Calu3 (cell line): ENCODE data around the gene TPPP. TPM values are rescaled to one million over a fixed set of nuclear protein-coding genes. Genes with fewer than 3 reads are reported as not detected.

ENCODE experiments used
- BruUV-seq: library from RNA; stranded (reverse); fragments of 400-500 nt; replicated peaks from 2 replicates; lab custom pipeline; 2021; lab: Mats Ljungman, UMichigan
- CTCF ChIA-PET: fragments of 300-600 bp; sonication (Branson Sonifier 250); formaldehyde crosslinking; loops from one replicate; lab custom pipeline; 2022; ENCODE audit warnings: antibody characterized with exemption; lab: Charles Lee
- DNase-seq: peaks from one replicate; pipeline ENCODE4 v3.0.0; 2022
- H3K27ac Mint-ChIP-seq: one replicate; pipeline ENCODE4 v1.8.0; 2022; ENCODE audit warnings: mixed read lengths; ENCODE audit not compliant: unreplicated experiment
- H3K27me3 Mint-ChIP-seq: one replicate; pipeline ENCODE4 v1.8.0; 2022; ENCODE audit warnings: mixed read lengths; ENCODE audit not compliant: unreplicated experiment
- H3K36me3 Mint-ChIP-seq: one replicate; pipeline ENCODE4 v1.8.0; 2022; ENCODE audit warnings: mild to moderate bottlenecking, moderate library complexity, mixed read lengths; ENCODE audit not compliant: insufficient read depth, unreplicated experiment
- H3K4me1 Mint-ChIP-seq: one replicate; pipeline ENCODE4 v1.8.0; 2022; ENCODE audit warnings: mild to moderate bottlenecking, low read depth, mixed read lengths; ENCODE audit not compliant: unreplicated experiment
- H3K4me3 Mint-ChIP-seq: one replicate; pipeline ENCODE4 v1.8.0; 2022; ENCODE audit warnings: mild to moderate bottlenecking, low read depth, moderate library complexity, mixed read lengths; ENCODE audit not compliant: unreplicated experiment
- H3K9me3 Mint-ChIP-seq: one replicate; pipeline ENCODE4 v1.8.0; 2022; ENCODE audit warnings: low read depth, mixed read lengths; ENCODE audit not compliant: unreplicated experiment
- intact Hi-C: fragments of 100-400 bp; cut with micrococcal nuclease; formaldehyde crosslinking; loops from one replicate; pipeline ENCODE4 v1.10.0; 2022; ENCODE audit not compliant: unreplicated experiment
- total RNA-seq: library from RNA; stranded (reverse); gene quantifications from 2 replicates; pipeline ENCODE4 v1.2.3, GENCODE V29; 2022
- TF ChIP-seq, protein P1 (sequence below): fragments of 200-600 bp; IDR thresholded peaks from one replicate; pipeline ENCODE4 v1.8.0; 2022; ENCODE audit warnings: antibody characterized with exemption; ENCODE audit not compliant: unreplicated experiment

The TPPP gene
- total RNA-seq, 1 experiment from 2014 or later = 0.38 TPM

DNA sequence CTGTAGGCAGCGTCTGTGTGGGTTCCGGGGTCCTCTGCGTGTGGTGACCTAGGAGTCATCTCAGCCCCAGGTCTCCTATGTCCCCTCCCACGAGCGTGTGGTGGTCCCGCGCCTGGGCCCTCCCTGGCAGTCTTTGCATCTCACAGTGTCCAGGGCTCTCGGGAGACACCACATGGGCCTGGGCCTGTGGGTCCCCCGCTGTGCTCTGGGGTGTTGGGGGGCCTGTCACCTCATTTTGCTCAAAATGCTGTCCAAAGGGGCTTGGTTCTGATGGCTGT lies 54.0 kb downstream of the TPPP start:
- no TSS peak for BruUV-seq
- CTCF ChIA-PET = no interaction called here
- TF ChIP-seq, protein P1, sequence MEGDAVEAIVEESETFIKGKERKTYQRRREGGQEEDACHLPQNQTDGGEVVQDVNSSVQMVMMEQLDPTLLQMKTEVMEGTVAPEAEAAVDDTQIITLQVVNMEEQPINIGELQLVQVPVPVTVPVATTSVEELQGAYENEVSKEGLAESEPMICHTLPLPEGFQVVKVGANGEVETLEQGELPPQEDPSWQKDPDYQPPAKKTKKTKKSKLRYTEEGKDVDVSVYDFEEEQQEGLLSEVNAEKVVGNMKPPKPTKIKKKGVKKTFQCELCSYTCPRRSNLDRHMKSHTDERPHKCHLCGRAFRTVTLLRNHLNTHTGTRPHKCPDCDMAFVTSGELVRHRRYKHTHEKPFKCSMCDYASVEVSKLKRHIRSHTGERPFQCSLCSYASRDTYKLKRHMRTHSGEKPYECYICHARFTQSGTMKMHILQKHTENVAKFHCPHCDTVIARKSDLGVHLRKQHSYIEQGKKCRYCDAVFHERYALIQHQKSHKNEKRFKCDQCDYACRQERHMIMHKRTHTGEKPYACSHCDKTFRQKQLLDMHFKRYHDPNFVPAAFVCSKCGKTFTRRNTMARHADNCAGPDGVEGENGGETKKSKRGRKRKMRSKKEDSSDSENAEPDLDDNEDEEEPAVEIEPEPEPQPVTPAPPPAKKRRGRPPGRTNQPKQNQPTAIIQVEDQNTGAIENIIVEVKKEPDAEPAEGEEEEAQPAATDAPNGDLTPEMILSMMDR = no peak
- Mint-ChIP-seq H3K27ac (no peak overlapping the region), H3K36me3 (peaks cover 19% of the 10 kb centered on the region), H3K4me3 (no peak overlapping the region), H3K4me1 (no peaks in the 10 kb centered on the region), H3K9me3 (no peaks in the 10 kb centered on the region), H3K27me3 (no peaks in the 10 kb centered on the region)
- intact Hi-C loops = no loop called here
- DNase-seq = no peak

DNA sequence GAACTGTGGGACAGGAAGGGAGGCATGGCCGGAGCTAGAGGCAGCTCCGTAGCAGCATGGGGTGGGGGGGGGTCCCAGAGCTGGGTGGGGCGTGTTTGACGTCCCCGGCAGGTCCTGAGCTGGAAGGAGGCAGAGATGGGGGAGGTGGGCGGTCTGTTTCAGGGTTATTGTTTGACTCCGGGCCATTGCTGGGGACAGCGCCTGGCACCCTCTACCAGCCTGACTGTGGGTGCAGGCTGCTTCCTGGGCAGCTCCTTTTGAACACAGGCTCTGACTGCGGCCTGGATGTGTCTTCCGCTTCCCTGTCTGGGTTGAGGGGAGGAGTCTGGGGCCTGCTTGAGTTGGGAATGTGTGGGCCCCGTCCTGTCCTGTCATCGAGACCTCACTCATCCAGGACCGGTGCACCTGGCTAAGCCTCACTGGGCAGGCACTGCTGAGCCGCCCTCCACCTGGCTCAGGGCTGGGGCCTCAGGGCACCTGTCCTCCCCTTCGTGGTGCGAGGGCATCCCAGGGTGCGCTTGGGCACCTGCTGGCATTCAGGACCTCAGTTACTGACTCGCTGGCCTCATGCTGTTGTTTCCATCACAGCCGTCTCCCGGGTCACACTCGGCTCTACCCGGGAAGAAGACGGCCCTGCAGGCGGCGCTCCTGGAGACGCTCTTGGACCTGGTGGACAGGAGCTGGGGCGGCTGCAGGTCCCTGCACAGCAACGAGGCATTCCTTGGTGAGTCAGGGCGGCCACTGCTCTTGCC lies 54.5 kb downstream of the TPPP start:
- Mint-ChIP-seq H3K9me3 (no peaks in the 10 kb centered on the region), H3K27me3 (no peaks in the 10 kb centered on the region), H3K36me3 (peaks cover 19% of the 10 kb centered on the region), H3K27ac (no peak overlapping the region), H3K4me3 (no peak overlapping the region), H3K4me1 (no peaks in the 10 kb centered on the region)
- DNase-seq = no peak
- no TSS peak for BruUV-seq
- intact Hi-C loops = no loop called here
- TF ChIP-seq, protein P1 = no peak
- CTCF ChIA-PET = no interaction called here

DNA sequence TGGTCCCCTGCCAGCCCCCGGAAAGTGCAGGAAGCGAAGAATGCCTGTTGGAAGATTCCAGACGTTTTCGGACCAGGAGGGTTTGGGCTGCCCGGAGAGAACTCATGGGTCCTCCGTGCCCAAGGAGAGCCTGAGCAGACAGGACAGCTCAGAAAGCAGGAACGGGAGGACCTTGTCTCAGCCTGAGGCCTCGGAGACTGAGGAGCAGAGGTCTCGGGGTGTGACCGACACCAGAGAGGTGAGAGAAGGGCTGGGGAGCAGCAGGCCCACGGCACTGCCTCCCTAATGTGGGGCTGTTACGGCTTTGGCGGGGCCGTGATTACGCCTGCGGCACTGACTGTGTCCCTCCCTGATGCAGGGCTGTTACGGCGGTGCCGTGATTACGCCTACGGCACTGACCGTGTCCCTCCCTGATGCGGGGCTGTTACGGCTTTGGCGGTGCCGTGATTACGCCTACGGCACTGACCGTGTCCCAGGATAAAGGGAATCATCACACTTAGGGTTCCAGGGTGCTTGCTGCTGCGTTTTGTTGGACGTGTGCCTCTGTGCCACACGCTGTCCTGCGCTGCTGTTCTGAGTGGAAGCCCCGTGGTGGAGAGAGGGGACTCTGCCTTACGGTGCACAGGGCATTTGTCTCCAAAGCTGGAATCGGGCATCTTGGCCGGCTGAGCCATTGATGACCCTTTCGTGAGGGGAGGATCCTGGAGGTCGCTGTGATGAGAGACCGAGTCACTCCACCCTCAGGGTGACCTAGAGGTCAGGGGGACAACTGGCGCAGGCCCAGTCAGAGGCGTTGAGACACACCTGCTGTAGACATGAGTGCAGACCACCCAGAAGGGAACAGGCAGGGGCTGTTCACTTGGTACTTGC lies 55.3 kb downstream of the TPPP start:
- DNase-seq = no peak
- H3K36me3 Mint-ChIP-seq = peaks cover 12% of the 10 kb centered on the region
- no peak overlapping the region for H3K27ac Mint-ChIP-seq
- no peaks in the 10 kb centered on the region for H3K4me1 Mint-ChIP-seq
- H3K27me3 Mint-ChIP-seq = no peaks in the 10 kb centered on the region
- H3K9me3 Mint-ChIP-seq = no peaks in the 10 kb centered on the region
- TF ChIP-seq, protein P1 = no peak
- H3K4me3 Mint-ChIP-seq = no peak overlapping the region
- CTCF ChIA-PET = no interaction called here
- BruUV-seq = no TSS peak
- intact Hi-C loops = no loop called here

DNA sequence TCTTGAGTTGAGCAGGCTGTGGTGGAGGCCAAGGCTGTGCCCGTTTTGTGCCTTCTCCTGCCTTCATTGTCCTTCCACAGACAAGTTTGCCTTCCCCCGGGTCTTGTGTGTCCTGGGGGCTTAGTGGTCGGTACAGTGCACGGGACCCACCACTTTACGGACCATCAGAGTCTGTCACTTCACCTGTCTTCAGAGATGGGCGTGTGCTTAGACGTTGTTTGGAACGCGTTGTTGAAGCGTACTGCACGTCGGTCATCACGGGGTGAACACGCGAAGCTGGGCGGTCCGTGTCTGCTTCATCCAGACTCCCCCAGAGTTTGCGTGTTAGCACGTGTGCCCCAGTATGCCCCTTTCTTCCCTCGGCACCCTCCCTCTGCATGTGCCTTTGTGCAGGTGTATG lies 56.2 kb downstream of the TPPP start:
- CTCF ChIA-PET = no interaction called here
- Mint-ChIP-seq H3K27ac (no peak overlapping the region), H3K9me3 (no peaks in the 10 kb centered on the region), H3K4me1 (no peaks in the 10 kb centered on the region), H3K4me3 (no peak overlapping the region), H3K27me3 (no peaks in the 10 kb centered on the region), H3K36me3 (peaks cover 12% of the 10 kb centered on the region)
- no TSS peak for BruUV-seq
- no peak for DNase-seq
- intact Hi-C loops = no loop called here
- TF ChIP-seq, protein P1 = no peak
